ENCODE data around the gene CSNK2A1. TPM values are rescaled to one million over a fixed set of nuclear protein-coding genes. Genes with fewer than 3 reads are reported as not detected.

Gene CSNK2A1
- total RNA-seq, 1 experiment from 2014 or later: 229 TPM

DNA sequence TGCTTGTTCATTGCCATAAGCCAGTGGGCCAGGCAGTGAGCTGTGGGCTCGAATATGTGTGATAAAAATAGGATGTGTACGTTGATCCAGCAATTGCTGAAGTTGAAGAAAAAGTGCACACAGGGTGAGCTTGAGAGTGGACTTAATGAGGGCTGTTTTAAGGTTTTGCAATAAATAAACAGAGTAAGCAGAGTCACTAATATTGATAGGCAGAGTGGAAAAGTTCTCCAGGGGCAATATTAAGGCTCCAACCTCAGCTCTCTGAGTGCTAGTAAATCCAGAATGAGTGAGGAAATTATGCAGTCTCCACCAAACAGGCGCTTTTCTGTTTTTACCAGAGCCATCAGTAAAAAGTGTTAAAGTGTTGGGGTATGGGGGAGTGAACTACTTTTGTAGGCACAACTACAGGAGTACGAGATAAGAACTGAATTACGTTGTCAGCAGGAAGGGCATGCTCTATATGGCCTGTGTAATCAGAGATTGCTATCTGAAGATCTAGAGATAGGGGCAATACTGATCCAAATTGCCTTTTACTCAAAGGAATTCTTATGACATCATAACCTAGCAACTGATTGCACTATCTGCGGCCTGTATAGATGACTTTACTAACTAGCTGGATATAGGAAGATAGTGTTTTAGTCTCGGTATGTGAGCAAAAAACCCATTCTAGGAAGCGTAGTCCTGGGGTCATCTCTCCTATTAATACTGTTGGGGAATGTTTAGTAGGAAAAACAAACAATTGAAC, 73.7 kb downstream of the CSNK2A1 start:
- no peak overlapping the region for H3K9ac ChIP-seq (ENCODE audit: extremely low read depth, insufficient read length, low read length)
- no peak overlapping the region for H3K56ac ChIP-seq (ENCODE audit: insufficient read length, low read depth, low read length)
- H3K79me2 ChIP-seq (ENCODE audit: insufficient read depth, low read length): no peaks in the 10 kb centered on the region
- DNase-seq: no peak
- peaks cover 21 to 33% (median 25%) of the 10 kb centered on the region in 3 experiments for H3K36me3 Mint-ChIP-seq (ENCODE audit: insufficient read depth in 1 of 3, low read depth in 3 of 3)
- H3K4me2 ChIP-seq (ENCODE audit: insufficient read depth, insufficient read length, low read length): no peak overlapping the region
- no peak overlapping the region for H2BK120ac ChIP-seq (ENCODE audit: low read depth, low read length, poor library complexity, severe bottlenecking)
- no peak overlapping the region for H3K23ac ChIP-seq (ENCODE audit: insufficient read length, low read depth, low read length)
- peaks cover 36% of the 10 kb centered on the region for H3K9me3 ChIP-seq (ENCODE audit: control insufficient read depth, low read depth, low read length)
- H3K23me2 ChIP-seq (ENCODE audit: insufficient read length, low read depth, low read length, poor library complexity, severe bottlenecking): no peaks in the 10 kb centered on the region
- no peaks in the 10 kb centered on the region for H3K79me1 ChIP-seq (ENCODE audit: insufficient read depth, low read depth, low read length, poor library complexity, severe bottlenecking)
- H2BK20ac ChIP-seq (ENCODE audit: low read depth, low read length, poor library complexity, severe bottlenecking): no peak overlapping the region
- no peak overlapping the region for H4K8ac ChIP-seq (replicated peaks; ENCODE audit: insufficient read length, low read depth, low read length)
- no peak overlapping the region for H3K4me3 Mint-ChIP-seq
- H3T11ph ChIP-seq (ENCODE audit: low read length): no peak overlapping the region
- no peak overlapping the region for H2AFZ ChIP-seq (ENCODE audit: low read length)
- H3K27me3 ChIP-seq (ENCODE audit: insufficient read depth, low read length): no peaks in the 10 kb centered on the region
- H3K27ac Mint-ChIP-seq: no peak overlapping the region
- no peak overlapping the region for H2BK12ac ChIP-seq (ENCODE audit: insufficient read length, low read depth, low read length)
- peaks cover 47% of the 10 kb centered on the region for H3K27me3 Mint-ChIP-seq (ENCODE audit: low read depth)
- H3K18ac ChIP-seq (ENCODE audit: insufficient read length, low read depth, low read length): no peak overlapping the region
- no peaks in the 10 kb centered on the region for H3K4me1 Mint-ChIP-seq
- H3K4me1 ChIP-seq (ENCODE audit: insufficient read depth, low read length): no peaks in the 10 kb centered on the region
- H3K27ac ChIP-seq (ENCODE audit: insufficient read length, low read depth, low read length): no peak overlapping the region
- no peak overlapping the region for H2BK5ac ChIP-seq (ENCODE audit: insufficient read length, low read length)
- no peak overlapping the region for H4K91ac ChIP-seq (ENCODE audit: insufficient read length, low read depth, low read length)
- no peak overlapping the region for H3K4ac ChIP-seq (ENCODE audit: low read depth, low read length)
- no peak overlapping the region for H3K14ac ChIP-seq (ENCODE audit: insufficient read depth, low read length)
- H3K9me3 Mint-ChIP-seq: peaks cover 56 to 57% of the 10 kb centered on the region in 2 experiments
- H2BK15ac ChIP-seq (ENCODE audit: low read depth, low read length): no peak overlapping the region
- no peak overlapping the region for H4K5ac ChIP-seq (ENCODE audit: insufficient read length, low read depth, low read length)
- no peak overlapping the region for H2AK5ac ChIP-seq (ENCODE audit: insufficient read length, low read length)
- TF ChIP-seq, protein P1, sequence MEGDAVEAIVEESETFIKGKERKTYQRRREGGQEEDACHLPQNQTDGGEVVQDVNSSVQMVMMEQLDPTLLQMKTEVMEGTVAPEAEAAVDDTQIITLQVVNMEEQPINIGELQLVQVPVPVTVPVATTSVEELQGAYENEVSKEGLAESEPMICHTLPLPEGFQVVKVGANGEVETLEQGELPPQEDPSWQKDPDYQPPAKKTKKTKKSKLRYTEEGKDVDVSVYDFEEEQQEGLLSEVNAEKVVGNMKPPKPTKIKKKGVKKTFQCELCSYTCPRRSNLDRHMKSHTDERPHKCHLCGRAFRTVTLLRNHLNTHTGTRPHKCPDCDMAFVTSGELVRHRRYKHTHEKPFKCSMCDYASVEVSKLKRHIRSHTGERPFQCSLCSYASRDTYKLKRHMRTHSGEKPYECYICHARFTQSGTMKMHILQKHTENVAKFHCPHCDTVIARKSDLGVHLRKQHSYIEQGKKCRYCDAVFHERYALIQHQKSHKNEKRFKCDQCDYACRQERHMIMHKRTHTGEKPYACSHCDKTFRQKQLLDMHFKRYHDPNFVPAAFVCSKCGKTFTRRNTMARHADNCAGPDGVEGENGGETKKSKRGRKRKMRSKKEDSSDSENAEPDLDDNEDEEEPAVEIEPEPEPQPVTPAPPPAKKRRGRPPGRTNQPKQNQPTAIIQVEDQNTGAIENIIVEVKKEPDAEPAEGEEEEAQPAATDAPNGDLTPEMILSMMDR (conservative IDR thresholded peaks at IDR 0.05): no peak
- no peaks in the 10 kb centered on the region for H4K20me1 ChIP-seq (ENCODE audit: control insufficient read depth, insufficient read depth, insufficient read length)
- no CpG with 5 or more reads among the region's 8 CpGs for WGBS (ENCODE audit: extremely low coverage, insufficient read length, low lambda C conversion rate)
